Upper lobe of right lung (tissue), 1 donor: ENCODE results near the gene CXXC5. TPM values are rescaled to one million over a fixed set of nuclear protein-coding genes. Genes with fewer than 3 reads are reported as not detected.

Experiments
- ATAC-seq: fragments of 200-7000 bp; cut with Tn5 transposase; one replicate; pipeline ENCODE4 v1.9.1; 2020; ENCODE audit warnings: mild to moderate bottlenecking, moderate library complexity
- DNase-seq: peaks from one replicate; pipeline ENCODE4 v3.0.0-alpha.2; 2020
- H3K27ac ChIP-seq: fragments of 200-600 bp; one replicate; pipeline ENCODE4 v1.8.0; 2022
- H3K27me3 ChIP-seq: fragments of 200-600 bp; one replicate; pipeline ENCODE4 v1.8.0; 2022; ENCODE audit warnings: mild to moderate bottlenecking
- H3K36me3 ChIP-seq: fragments of 200-600 bp; one replicate; pipeline ENCODE4 v1.8.0; 2022
- H3K4me1 ChIP-seq: fragments of 200-600 bp; one replicate; pipeline ENCODE4 v1.8.0; 2022
- H3K4me3 ChIP-seq: fragments of 200-600 bp; one replicate; pipeline ENCODE4 v1.8.0; 2022; ENCODE audit warnings: mild to moderate bottlenecking
- H3K9me3 ChIP-seq: fragments of 200-600 bp; one replicate; pipeline ENCODE4 v1.8.0; 2022
- intact Hi-C: fragments of 100-400 bp; cut with DNase I; formaldehyde crosslinking; loops from one replicate; pipeline ENCODE4 v1.11.0; 2022
- total RNA-seq: library from RNA; stranded (reverse); fragmentation: NEBNext Ultra II Directional; extraction: Animal tissue kit (Norgen Biotek cat#: 25700); gene quantifications from one replicate; pipeline ENCODE4 v1.2.1, GENCODE V29; 2021
- TF ChIP-seq, protein P1 (sequence below): fragments of 200-600 bp; IDR thresholded peaks from one replicate; pipeline ENCODE4 v1.8.0; 2022; ENCODE audit warnings: antibody characterized with exemption
- donor health status: DM: no; HTN: yes; CAD: no; lungs with severe emphysema.

CXXC5 gene
- total RNA-seq, 1 donor from 2014 or later, result 30.6 TPM

DNA sequence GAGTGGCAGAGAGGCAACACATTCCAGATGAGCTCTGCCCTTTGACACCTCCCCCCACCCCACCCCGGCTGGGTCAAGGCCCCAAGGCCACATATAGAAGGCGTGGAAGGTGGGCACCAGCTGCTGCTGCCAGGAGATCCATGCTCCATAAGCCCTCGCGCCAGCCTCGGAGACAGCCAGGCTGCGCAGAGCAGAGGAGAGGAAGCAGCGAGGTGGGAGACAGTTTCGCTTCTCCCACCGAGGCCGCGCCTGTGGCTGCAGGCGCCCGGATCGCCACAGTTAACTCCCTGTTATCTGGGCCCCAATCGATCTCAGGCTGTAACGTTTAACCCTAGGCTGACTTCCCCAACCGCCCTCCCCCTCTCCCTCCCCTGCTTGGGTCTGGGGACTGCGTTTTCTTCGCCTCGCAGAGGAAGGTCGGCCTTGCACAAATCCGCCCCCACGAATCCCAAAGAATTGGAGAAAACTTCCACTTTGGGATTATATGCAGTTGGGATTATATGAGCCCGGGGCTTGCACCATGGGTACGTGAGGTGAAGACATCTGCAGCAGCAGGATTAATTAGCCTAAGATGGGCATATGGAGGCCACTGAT is 1.1 kb upstream of the CXXC5 start:
- H3K27ac ChIP-seq, result no peak overlapping the region

DNA sequence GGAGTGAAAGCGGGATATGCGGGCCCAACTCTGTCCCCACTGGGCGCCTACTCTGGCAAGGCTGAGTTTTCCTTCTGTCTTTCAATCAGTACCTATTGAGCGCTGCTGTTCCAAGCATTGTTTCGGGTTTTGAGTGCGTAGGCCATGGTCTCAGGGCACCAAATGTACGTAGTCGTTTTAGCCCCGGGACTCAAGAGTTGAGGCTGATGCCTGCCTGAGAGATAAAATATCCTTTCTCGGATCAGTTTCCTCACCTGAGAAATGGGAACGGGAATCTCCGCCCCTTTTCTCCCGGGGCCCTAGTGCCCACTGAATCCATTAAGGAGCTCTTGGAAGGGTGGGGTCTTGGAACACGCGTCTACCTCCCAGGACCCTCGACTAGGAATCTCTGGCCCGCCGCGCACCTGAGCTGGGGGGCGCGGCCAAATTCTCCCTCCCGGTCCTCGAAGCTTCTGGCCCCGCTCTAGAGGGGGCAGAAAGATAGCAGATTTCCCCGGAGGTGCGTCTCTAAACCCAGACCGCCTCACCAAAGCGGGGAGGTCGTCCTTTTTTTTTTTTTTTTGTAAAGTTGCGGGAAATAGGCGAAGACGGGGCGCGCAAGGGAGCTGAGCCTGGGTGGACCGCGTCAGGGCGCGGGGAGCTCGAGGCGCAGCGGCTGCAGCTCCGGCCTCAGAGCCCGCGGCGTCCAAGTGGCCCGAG is 494 bp upstream of the CXXC5 start:
- Histone ChIP-seq H3K27ac (no peak overlapping the region), H3K4me3 (peak overlapping the region; percentile 94), H3K36me3 (no peaks in the 10 kb centered on the region), H3K27me3 (no peaks in the 10 kb centered on the region), H3K4me1 (peaks cover 47% of the 10 kb centered on the region), H3K9me3 (no peaks in the 10 kb centered on the region)
- peak; percentile 59 for DNase-seq
- TF ChIP-seq, protein P1, sequence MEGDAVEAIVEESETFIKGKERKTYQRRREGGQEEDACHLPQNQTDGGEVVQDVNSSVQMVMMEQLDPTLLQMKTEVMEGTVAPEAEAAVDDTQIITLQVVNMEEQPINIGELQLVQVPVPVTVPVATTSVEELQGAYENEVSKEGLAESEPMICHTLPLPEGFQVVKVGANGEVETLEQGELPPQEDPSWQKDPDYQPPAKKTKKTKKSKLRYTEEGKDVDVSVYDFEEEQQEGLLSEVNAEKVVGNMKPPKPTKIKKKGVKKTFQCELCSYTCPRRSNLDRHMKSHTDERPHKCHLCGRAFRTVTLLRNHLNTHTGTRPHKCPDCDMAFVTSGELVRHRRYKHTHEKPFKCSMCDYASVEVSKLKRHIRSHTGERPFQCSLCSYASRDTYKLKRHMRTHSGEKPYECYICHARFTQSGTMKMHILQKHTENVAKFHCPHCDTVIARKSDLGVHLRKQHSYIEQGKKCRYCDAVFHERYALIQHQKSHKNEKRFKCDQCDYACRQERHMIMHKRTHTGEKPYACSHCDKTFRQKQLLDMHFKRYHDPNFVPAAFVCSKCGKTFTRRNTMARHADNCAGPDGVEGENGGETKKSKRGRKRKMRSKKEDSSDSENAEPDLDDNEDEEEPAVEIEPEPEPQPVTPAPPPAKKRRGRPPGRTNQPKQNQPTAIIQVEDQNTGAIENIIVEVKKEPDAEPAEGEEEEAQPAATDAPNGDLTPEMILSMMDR, result no peak
- no peak for ATAC-seq
- intact Hi-C loops, result no loop called here

More for the DNA sequence above, 1.1 kb upstream of the CXXC5 start:
- peak overlapping the region; percentile 19 for H3K4me3 ChIP-seq
- TF ChIP-seq, protein P1, result no peak
- peaks cover 42% of the 10 kb centered on the region for H3K4me1 ChIP-seq
- no peaks in the 10 kb centered on the region for H3K27me3 ChIP-seq
- ATAC-seq (peak; percentile 3), DNase-seq (peak; percentile 69)
- no peaks in the 10 kb centered on the region for H3K9me3 ChIP-seq
- intact Hi-C loops, result no loop called here
- H3K36me3 ChIP-seq, result no peaks in the 10 kb centered on the region

DNA sequence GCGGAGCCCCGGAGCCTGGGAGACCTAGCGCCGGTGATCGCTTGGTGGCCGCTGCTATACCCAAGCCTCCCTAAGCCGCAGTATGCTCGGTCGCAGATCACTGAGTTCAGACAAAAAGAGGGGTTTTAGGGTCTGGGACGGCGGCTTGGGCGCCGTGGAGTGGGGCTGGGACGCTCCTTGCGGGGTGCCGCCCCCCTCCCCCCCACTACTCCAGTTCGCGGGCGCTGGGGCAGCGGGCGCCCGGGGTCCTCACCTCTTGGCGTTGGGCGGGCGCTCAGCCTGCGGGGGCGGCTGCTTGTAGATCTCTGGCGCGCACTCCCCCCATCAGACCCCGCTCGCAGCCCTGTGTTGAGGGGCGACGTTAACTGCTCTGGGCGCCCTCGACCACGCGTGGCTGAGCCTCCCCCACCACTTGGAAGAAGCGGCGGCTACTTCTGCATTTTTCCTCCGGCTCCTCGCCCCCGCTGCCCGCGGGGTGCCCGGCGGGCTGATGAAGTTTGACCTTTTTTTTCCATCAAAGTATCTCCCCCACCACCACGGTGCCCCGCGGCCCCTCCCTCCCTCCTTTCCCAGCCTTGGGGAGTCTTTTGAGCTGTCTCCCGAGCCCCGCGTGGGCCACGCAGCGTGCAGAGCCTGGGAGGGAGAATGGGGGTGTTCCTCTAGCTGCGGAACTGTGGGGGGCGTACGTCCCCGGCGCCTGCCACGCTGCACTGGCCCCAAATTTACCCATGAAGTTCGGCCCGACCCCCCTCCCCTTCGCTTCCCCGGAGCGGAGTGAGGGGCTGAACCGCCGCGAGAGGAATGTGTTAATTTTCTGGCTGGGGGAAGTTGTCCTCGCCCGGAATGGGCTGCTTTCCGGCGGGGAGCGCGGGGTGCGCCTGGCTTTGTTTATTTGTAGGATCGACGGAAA is 1.2 kb downstream of the CXXC5 start:
- no peaks in the 10 kb centered on the region for H3K27me3 ChIP-seq
- H3K36me3 ChIP-seq, result no peaks in the 10 kb centered on the region
- peak; percentile 3 for ATAC-seq
- H3K9me3 ChIP-seq, result no peaks in the 10 kb centered on the region
- TF ChIP-seq, protein P1, result no peak
- peak overlapping the region; percentile 84 for H3K27ac ChIP-seq
- intact Hi-C loops, result no loop called here
- H3K4me3 ChIP-seq, result peak overlapping the region; percentile 94
- peaks cover 54% of the 10 kb centered on the region for H3K4me1 ChIP-seq
- peak; percentile 83 for DNase-seq

DNA sequence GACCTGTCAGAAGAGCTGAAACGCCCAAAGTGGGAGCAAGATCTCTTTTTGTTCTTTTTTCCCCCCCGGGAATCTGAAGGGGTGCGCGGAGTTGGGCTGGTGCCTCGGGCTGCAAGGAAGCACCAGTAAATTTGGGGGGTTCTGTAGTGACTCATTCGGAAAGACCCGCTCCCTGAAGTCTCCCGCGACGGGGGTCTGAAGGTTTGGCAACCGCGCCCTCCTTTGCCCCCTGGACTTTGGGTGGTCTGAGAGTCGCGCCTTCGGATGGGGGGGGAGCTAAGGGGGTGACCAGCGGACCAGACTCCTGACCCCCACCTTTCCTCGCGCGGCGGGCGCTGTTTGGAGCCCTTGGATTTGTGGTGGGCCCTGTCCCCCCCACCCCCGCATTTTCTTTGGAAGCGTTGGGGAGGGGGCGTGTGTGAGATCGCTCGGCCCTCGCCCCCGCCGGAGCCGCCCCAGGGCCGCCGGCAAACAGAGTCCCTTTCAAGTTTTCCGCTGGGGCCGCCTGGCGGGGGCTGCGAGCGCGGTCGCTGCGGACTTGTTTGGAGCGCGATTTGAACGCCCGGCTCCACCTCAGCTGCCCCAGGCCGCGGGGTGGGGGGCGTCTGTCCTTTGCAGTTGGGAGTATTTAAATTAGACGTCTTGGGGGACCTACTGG is 2.0 kb downstream of the CXXC5 start:
- intact Hi-C loops, result no loop called here

DNA sequence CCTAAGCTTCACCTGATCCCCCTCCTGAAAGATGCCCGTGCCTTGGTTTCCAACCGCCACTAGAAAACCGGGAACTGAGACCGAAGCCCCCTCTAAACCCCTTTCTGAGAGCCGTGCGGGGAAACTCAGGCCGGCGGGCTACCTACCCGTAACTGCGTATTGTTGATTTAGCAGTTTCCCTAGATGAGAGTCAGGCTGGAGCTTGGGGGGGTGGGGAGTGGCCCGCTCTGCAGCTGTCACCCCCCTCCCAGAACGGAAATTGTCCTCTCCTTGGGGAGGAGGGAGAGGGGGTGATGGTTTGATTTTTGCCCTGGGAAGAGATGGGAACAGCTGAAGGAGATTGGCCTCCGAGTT is 2.5 kb downstream of the CXXC5 start:
- TF ChIP-seq, protein P1, result no peak
- H3K27me3 ChIP-seq, result no peaks in the 10 kb centered on the region
- H3K36me3 ChIP-seq, result no peaks in the 10 kb centered on the region
- intact Hi-C loops, result no loop called here
- DNase-seq (peak; percentile 64), ATAC-seq (no peak)
- no peaks in the 10 kb centered on the region for H3K9me3 ChIP-seq
- H3K27ac ChIP-seq, result peak overlapping the region; percentile 84
- peaks cover 67% of the 10 kb centered on the region for H3K4me1 ChIP-seq
- H3K4me3 ChIP-seq, result peak overlapping the region; percentile 94

More for the DNA sequence above, 2.0 kb downstream of the CXXC5 start:
- ATAC-seq, result no peak
- Histone ChIP-seq H3K27me3 (no peaks in the 10 kb centered on the region), H3K36me3 (no peaks in the 10 kb centered on the region), H3K27ac (peak overlapping the region; percentile 84), H3K4me3 (peak overlapping the region; percentile 94), H3K4me1 (peaks cover 62% of the 10 kb centered on the region), H3K9me3 (no peaks in the 10 kb centered on the region)
- DNase-seq, result peak; percentile 78
- TF ChIP-seq, protein P1, result peak; percentile 32
